Measurements from ENCODE around the gene ARHGEF25.

The ARHGEF25 gene

GRCh38 chr12:57625261-57626032 is 14.2 kb downstream of the ARHGEF25 start:
- no peak overlapping the region for H3K4me3 ChIP-seq (ENCODE audit: control insufficient read depth, low read depth, low read length)
- TF ChIP-seq CTCF (conservative IDR thresholded peaks at IDR 0.05; ENCODE audit: control insufficient read depth, insufficient read depth, low read depth, low read length), result no peak
- DNase-seq (ENCODE audit: low read depth), result no peak

GRCh38 chr12:57626111-57626920 is 15.1 kb downstream of the ARHGEF25 start:
- no peak for TF ChIP-seq CTCF (conservative IDR thresholded peaks at IDR 0.05; ENCODE audit: control insufficient read depth, insufficient read depth, low read depth, low read length)
- DNase-seq (ENCODE audit: low read depth), result no peak

GRCh38 chr12:57626921-57627445 is 15.7 kb downstream of the ARHGEF25 start:
- DNase-seq (ENCODE audit: low read depth), result no peak
- TF ChIP-seq CTCF (conservative IDR thresholded peaks at IDR 0.05; ENCODE audit: control insufficient read depth, insufficient read depth, low read depth, low read length), result no peak
- H3K4me3 ChIP-seq (ENCODE audit: control insufficient read depth, low read depth, low read length), result no peak overlapping the region

More at GRCh38 chr12:57626111-57626920, 15.1 kb downstream of the ARHGEF25 start:
- H3K4me3 ChIP-seq (ENCODE audit: control insufficient read depth, low read depth, low read length), result no peak overlapping the region

GRCh38 chr12:57627501-57628279 is 16.5 kb downstream of the ARHGEF25 start:
- H3K4me3 ChIP-seq (ENCODE audit: control insufficient read depth, low read depth, low read length), result no peak overlapping the region
- DNase-seq (ENCODE audit: low read depth), result no peak

GRCh38 chr12:57628280-57629191 is 17.3 kb downstream of the ARHGEF25 start:
- no peak overlapping the region for H3K4me3 ChIP-seq (ENCODE audit: control insufficient read depth, low read depth, low read length)
- no peak for DNase-seq (ENCODE audit: low read depth)
- TF ChIP-seq CTCF (conservative IDR thresholded peaks at IDR 0.05; ENCODE audit: control insufficient read depth, insufficient read depth, low read depth, low read length), result no peak

More at GRCh38 chr12:57627501-57628279, 16.5 kb downstream of the ARHGEF25 start:
- TF ChIP-seq CTCF (conservative IDR thresholded peaks at IDR 0.05; ENCODE audit: control insufficient read depth, insufficient read depth, low read depth, low read length), result no peak

Data from fibroblast of mammary gland (primary cell).